Measurements from ENCODE around the gene UBE2L3. TPM values are rescaled to one million over a fixed set of nuclear protein-coding genes. Genes with fewer than 3 reads are reported as not detected.
"Not testable (repeated sequence)": the region's sequence is repeated elsewhere in the genome, so short reads cannot be mapped to it uniquely, and the experiment has no call there.

UBE2L3 gene
- polyA plus RNA-seq, 1 donor (not counting 4 experiments of a cell fraction or from before 2014, with no cell fraction given): 80.8 TPM

- no peak overlapping the region for H3K4me2 ChIP-seq (ENCODE audit: control insufficient read depth, extremely low read depth, insufficient read depth, low read depth, low read length)
- peaks cover 11 to 21% of the 10 kb centered on the region in 2 experiments for H3K36me3 ChIP-seq (ENCODE audit: control insufficient read depth in 2 of 2, extremely low read depth in 1 of 2, insufficient read depth in 2 of 2, low read length in 2 of 2)
- H2AFZ ChIP-seq (ENCODE audit: control insufficient read depth, low read length): no peak overlapping the region
- no peak for TF ChIP-seq EZH2 (IDR thresholded peaks at IDR 0.05; ENCODE audit: low read length)
- no peak for TF ChIP-seq CTCF (optimal IDR thresholded peaks at IDR 0.05 in 1 of 3, IDR thresholded peaks at IDR 0.05 in 1 of 3, conservative IDR thresholded peaks at IDR 0.05 in 1 of 3; ENCODE audit: extremely low read depth in 1 of 3, insufficient read depth in 2 of 3, low read length in 3 of 3)
- no peaks in the 10 kb centered on the region for H3K27me3 ChIP-seq (ENCODE audit: control insufficient read depth, extremely low read depth, insufficient read depth, low read length)
- no peaks in the 10 kb centered on the region for H3K9me1 ChIP-seq (ENCODE audit: control insufficient read depth, extremely low read depth, insufficient read depth, low read length)
- H4K20me1 ChIP-seq (ENCODE audit: control insufficient read depth, extremely low read depth, insufficient read depth, low read length): peaks cover 28% of the 10 kb centered on the region
- no peak overlapping the region for H3K9ac ChIP-seq (ENCODE audit: control insufficient read depth, extremely low read depth, insufficient read depth, low read length)
- no peak overlapping the region for H3K4me3 ChIP-seq (ENCODE audit: control insufficient read depth in 2 of 3, extremely low read depth in 1 of 3, insufficient read depth in 2 of 3, low read depth in 1 of 3, low read length in 3 of 3)
- peaks cover 88% of the 10 kb centered on the region for H3K79me2 ChIP-seq (ENCODE audit: control insufficient read depth, insufficient read depth, low read length)
- H3K27ac ChIP-seq (ENCODE audit: control insufficient read depth, insufficient read depth, low read length): no peak overlapping the region
- H3K4me1 ChIP-seq (ENCODE audit: control insufficient read depth, extremely low read depth, insufficient read depth, low read length): no peaks in the 10 kb centered on the region
- DNase-seq (ENCODE audit: low read depth, low spot score) (no peak), FAIRE-seq (no peak)
- dilution Hi-C loops (cut with MboI; ENCODE audit: extremely low pct_ligation_motif_present, low sequenced_read_pairs): no loop called here
- H3K9me3 ChIP-seq (ENCODE audit: control insufficient read depth, low read depth, low read length): no peaks in the 10 kb centered on the region
Measured at GRCh38 chr22:21605887-21606564, 38.5 kb downstream of the UBE2L3 start.

DNA sequence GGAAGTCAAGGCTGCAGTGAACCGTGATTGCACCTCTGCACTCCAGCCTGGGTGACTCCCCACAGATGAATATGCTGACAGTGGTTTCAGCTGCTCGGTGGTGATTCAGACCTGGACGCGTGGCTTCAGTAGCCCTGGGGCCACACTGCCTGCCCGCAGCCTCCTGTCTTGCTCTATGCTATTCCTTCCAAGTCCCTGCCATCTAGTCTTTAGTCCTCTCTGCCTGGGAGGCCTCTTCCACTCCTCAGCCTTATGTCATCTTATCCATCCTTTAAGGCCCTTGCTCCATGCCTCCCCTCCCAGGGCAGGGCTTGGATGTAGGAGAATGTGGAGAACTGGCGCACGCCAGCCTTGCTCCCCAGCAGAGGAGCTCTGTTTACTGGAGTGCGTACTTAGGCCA lies 39.3 kb downstream of the UBE2L3 start:
- H3K9me3 ChIP-seq (ENCODE audit: control insufficient read depth, low read depth, low read length): no peaks in the 10 kb centered on the region
- H3K9ac ChIP-seq (ENCODE audit: control insufficient read depth, extremely low read depth, insufficient read depth, low read length): no peak overlapping the region
- no peak for TF ChIP-seq EZH2 (IDR thresholded peaks at IDR 0.05; ENCODE audit: low read length)
- TF ChIP-seq CTCF (optimal IDR thresholded peaks at IDR 0.05 in 1 of 3, IDR thresholded peaks at IDR 0.05 in 1 of 3, conservative IDR thresholded peaks at IDR 0.05 in 1 of 3; ENCODE audit: extremely low read depth in 1 of 3, insufficient read depth in 2 of 3, low read length in 3 of 3): no peak
- dilution Hi-C loops (cut with MboI; ENCODE audit: extremely low pct_ligation_motif_present, low sequenced_read_pairs): no loop called here
- H3K27ac ChIP-seq (ENCODE audit: control insufficient read depth, insufficient read depth, low read length): no peak overlapping the region
- H2AFZ ChIP-seq (ENCODE audit: control insufficient read depth, low read length): no peak overlapping the region
- no peaks in the 10 kb centered on the region for H3K9me1 ChIP-seq (ENCODE audit: control insufficient read depth, extremely low read depth, insufficient read depth, low read length)
- DNase-seq (ENCODE audit: low read depth, low spot score) (no peak), FAIRE-seq (no peak)
- no peaks in the 10 kb centered on the region for H3K27me3 ChIP-seq (ENCODE audit: control insufficient read depth, extremely low read depth, insufficient read depth, low read length)
- H3K4me2 ChIP-seq (ENCODE audit: control insufficient read depth, extremely low read depth, insufficient read depth, low read depth, low read length): no peak overlapping the region
- peaks cover 2% of the 10 kb centered on the region for H3K4me1 ChIP-seq (ENCODE audit: control insufficient read depth, extremely low read depth, insufficient read depth, low read length)
- peaks cover 90% of the 10 kb centered on the region for H3K79me2 ChIP-seq (ENCODE audit: control insufficient read depth, insufficient read depth, low read length)
- H4K20me1 ChIP-seq (ENCODE audit: control insufficient read depth, extremely low read depth, insufficient read depth, low read length): peaks cover 28% of the 10 kb centered on the region
- peaks cover 16 to 28% of the 10 kb centered on the region in 2 experiments for H3K36me3 ChIP-seq (ENCODE audit: control insufficient read depth in 2 of 2, extremely low read depth in 1 of 2, insufficient read depth in 2 of 2, low read length in 2 of 2)
- no peak overlapping the region for H3K4me3 ChIP-seq (ENCODE audit: control insufficient read depth in 2 of 3, extremely low read depth in 1 of 3, insufficient read depth in 2 of 3, low read depth in 1 of 3, low read length in 3 of 3)

DNA sequence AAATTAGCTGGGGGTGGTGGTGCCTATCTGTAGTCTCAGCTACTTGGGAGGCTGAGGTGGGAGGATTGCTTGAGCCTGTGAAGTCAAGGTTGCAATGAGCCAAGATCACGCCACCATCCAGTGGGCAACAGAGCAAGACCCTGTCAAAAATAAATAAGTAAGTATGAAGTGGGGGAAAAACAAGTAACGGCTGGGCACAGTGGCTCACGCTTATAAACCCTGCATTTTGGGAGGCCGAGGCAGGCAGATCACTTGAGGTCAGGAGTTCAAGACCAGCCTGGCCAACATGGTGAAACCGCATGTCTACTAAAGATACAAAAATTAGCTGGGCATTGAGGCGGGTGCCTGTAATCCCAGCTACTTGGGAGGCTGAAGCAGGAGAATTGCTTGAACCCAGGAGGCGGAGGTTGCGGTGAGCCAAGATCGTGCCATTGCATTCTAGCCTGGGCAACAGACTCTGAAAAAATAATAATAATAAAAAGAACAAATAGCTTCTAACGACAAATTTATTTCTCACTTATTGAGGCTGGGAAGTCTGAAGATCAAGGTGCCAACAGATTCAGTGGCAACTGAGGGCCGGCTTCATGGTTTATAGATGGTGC lies 42.1 kb downstream of the UBE2L3 start:
- H2AFZ ChIP-seq (ENCODE audit: control insufficient read depth, low read length); H3K27ac ChIP-seq (ENCODE audit: control insufficient read depth, insufficient read depth, low read length); H3K9ac ChIP-seq (ENCODE audit: control insufficient read depth, extremely low read depth, insufficient read depth, low read length); dilution Hi-C loops (cut with MboI; ENCODE audit: extremely low pct_ligation_motif_present, low sequenced_read_pairs); H3K9me3 ChIP-seq (ENCODE audit: control insufficient read depth, low read depth, low read length); FAIRE-seq; H3K4me3 ChIP-seq (ENCODE audit: control insufficient read depth in 2 of 3, extremely low read depth in 1 of 3, insufficient read depth in 2 of 3, low read depth in 1 of 3, low read length in 3 of 3); H3K9me1 ChIP-seq (ENCODE audit: control insufficient read depth, extremely low read depth, insufficient read depth, low read length); DNase-seq (ENCODE audit: low read depth, low spot score); H3K4me2 ChIP-seq (ENCODE audit: control insufficient read depth, extremely low read depth, insufficient read depth, low read depth, low read length); H3K27me3 ChIP-seq (ENCODE audit: control insufficient read depth, extremely low read depth, insufficient read depth, low read length); H3K4me1 ChIP-seq (ENCODE audit: control insufficient read depth, extremely low read depth, insufficient read depth, low read length): not testable (repeated sequence)
- H3K36me3 ChIP-seq (ENCODE audit: control insufficient read depth in 2 of 2, extremely low read depth in 1 of 2, insufficient read depth in 2 of 2, low read length in 2 of 2): peaks cover 20 to 36% of the 10 kb centered on the region in 2 experiments
- H3K79me2 ChIP-seq (ENCODE audit: control insufficient read depth, insufficient read depth, low read length): peaks cover 89% of the 10 kb centered on the region
- H4K20me1 ChIP-seq (ENCODE audit: control insufficient read depth, extremely low read depth, insufficient read depth, low read length): peaks cover 34% of the 10 kb centered on the region
